SKM-1 (cell line): ENCODE measurements around the gene RBM47.
"Not testable (repeated sequence)": the region's sequence is repeated elsewhere in the genome, so short reads cannot be mapped to it uniquely, and the experiment has no call there.

Source experiments
- DNase-seq: peaks from one replicate; lab custom pipeline; 2025; ENCODE audit not compliant: unreplicated experiment; lab: John Stamatoyannopoulos, UW

Gene RBM47

DNA sequence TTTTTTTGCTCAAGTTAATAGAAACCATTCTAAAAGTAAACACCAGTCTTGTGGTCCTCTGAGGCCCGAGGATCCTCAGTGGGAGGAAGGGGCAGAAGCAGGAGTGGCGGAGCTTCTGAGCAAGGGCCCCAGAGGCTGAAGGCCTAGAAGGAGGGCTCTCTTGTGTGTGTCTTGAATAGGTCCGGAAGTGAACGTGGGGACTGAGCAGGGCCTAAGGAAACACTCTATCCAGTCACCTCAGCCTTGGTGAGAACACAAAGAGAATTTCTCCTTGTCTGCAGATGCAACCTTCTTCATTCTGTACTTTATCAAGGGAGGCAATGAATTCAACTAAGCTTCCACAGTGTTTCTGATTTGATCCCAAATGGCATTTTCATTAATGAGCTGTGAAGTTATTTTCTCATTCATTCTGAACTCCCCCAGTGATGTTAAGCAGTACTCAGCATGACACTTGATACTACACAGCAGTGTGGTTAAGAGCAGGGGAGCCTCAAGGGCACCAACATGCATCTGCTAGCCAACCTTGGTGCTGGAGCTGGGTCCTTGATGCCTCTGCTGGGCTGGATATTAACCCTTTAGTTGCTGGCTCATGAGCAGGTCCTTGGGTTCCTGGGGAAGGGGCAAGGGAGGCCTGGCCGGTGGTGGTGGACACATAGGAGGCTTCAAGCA, 64.7 kb downstream of the RBM47 start:
- no peak for DNase-seq

DNA sequence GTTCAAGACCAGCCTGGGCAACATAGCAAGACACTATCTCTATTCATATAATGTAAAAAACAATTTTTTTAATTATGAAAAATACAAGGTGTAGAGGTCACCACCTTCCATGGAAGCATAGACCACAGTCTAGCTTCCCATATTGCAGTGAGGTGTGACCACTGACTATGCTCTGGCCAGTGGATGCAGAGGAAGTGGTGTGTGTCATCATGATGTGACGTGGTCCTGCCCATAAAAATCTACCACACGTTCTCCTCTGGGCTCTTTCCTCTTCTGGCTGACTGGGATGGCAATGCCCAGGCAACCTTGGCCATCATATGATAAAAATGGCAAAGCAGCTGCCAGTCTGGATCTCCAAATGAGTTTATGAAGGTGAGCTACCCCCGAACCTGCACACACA, 65.7 kb downstream of the RBM47 start:
- peak; percentile 68 for DNase-seq

DNA sequence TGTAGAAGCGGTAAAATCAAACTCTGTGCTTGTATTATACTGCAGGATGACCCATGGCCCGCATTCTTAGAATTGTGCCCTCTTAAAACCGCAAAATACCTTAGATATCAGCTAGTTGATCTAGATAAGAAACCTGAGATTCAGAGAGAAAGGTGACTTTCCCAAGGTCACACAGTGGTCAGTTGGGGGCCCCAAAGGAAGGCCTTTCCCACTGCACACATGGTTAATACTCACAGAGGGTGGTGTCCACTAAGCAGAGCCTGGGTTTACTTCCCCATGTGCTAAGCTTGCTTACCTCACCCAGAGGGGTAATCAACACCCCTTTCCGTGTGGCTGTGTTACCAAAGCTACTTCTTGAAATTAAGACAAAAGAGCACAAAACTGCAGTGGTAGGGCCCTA, 66.3 kb downstream of the RBM47 start:
- peak; percentile 55 for DNase-seq

DNA sequence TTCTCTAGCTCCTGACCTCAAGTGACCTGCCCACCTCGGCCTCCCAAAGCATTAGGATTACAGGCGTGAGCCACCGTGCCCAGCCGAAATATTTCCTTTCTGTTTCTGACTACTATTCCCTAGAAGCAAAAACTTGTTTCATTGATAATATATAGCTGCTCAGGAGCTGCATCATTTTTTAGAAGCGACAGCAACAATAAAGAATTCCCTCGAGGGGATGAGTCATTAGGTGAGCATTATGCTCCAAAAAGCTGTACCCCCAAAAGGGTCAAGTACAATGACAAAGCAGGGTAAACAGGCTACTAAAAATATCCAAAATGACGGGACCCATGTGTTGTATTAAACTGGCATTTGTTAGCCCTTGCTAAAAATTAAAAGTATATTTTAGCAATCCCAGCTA, 67.0 kb downstream of the RBM47 start:
- no peak for DNase-seq

- DNase-seq: no peak
Measured at GRCh38 chr4:40562208-40562607, 67.5 kb downstream of the RBM47 start.

DNA sequence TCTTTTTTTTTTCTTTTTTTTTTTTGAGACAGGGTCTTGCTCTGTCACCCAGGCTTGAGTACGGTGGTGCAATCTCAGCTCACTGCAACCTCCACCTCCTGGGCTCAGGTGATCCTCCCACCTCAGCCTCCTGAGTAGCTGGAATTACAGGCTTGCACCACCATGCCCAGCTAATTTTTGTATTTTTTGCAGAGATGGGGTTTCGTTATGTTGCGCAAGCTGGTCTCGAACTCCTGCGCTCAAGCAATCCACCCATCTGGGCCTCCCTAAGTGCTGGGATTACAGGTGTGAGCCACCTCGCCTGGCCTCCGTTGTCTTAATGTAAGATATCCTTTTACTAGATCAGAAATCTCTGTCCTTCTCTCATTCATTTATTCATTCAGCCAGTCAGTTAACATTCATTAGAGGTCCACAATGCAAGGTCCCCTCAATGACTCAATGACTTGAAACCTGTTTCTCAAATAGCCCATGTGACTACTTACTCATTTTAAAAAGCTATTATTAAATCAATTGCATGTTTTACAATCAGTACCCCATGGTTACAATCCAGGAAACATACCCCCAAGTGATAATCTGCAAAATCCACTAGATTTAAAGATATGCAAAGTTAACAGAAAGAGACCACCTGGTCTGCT, 68.0 kb downstream of the RBM47 start:
- not testable (repeated sequence) for DNase-seq

GRCh38 chr4:40559585-40560465, 69.8 kb downstream of the RBM47 start:
- DNase-seq: no peak

GRCh38 chr4:40557736-40558135, 71.9 kb downstream of the RBM47 start:
- no peak for DNase-seq

- no peak for DNase-seq
Measured at GRCh38 chr4:40555176-40555900, 74.3 kb downstream of the RBM47 start.

GRCh38 chr4:40554641-40555040, 75.0 kb downstream of the RBM47 start:
- DNase-seq: not testable (repeated sequence)

- DNase-seq: peak; percentile 95
Measured at GRCh38 chr4:40553995-40554394, 75.7 kb downstream of the RBM47 start.

- no peak for DNase-seq
Measured at GRCh38 chr4:40552536-40552935, 77.1 kb downstream of the RBM47 start.

DNA sequence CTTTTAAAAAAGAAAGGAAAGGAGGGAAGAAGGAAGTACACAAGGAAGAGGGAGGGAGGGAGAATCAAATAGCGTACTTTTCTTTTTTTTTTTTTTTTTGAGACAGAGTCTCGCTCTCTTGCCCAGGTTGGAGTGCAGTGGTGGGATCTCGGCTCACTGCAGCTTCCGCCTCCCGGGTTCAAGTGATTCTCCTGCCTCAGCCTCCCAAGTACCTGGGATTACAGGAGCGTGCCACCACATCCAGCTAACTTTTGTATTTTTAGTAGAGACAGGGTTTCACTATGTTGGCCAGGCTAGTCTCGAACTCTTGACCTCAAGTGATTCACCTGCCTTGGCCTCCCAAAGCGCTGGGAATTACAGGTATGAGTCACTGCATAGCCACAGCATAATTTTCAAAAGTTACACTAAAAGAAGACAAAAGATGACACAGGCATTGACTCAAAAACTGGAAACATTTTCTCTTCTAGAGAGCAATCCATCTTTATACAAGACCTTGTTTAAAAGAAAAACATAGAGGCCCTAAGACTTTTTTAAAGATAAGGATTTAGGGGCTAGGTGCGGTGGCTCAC, 78.0 kb downstream of the RBM47 start:
- DNase-seq: not testable (repeated sequence)

DNA sequence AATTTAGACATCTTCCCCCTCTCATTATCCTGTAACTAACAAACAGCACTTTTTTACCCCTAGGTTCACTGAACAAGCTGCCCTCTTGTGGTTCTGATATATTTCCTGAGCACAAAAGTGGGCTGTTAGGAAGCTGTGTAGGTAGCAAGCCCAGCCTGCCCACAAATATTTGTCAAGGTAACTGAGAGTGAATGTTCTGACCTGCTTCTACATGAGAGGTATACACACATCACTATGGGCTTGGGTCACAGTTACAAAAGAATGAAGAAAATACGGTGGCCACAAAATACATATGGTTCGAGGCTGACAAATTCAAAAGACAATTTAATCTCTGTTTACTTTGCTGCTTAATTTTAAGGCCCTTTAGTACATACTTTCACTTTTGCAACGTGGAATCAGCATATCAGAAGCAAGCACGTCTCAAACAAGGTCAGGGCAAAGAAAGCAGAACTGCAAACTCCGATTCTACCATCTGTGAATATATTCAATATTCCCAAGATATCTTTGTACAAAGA, 78.7 kb downstream of the RBM47 start:
- DNase-seq: peak; percentile 55

- DNase-seq: no peak
Measured at GRCh38 chr4:40550196-40550595, 79.5 kb downstream of the RBM47 start.

GRCh38 chr4:40548256-40548655, 81.4 kb downstream of the RBM47 start:
- no peak for DNase-seq

GRCh38 chr4:40547789-40548132, 81.9 kb downstream of the RBM47 start:
- no peak for DNase-seq

GRCh38 chr4:40546969-40547788, 82.5 kb downstream of the RBM47 start:
- DNase-seq: no peak

GRCh38 chr4:40546506-40546905, 83.2 kb downstream of the RBM47 start:
- DNase-seq: no peak

DNA sequence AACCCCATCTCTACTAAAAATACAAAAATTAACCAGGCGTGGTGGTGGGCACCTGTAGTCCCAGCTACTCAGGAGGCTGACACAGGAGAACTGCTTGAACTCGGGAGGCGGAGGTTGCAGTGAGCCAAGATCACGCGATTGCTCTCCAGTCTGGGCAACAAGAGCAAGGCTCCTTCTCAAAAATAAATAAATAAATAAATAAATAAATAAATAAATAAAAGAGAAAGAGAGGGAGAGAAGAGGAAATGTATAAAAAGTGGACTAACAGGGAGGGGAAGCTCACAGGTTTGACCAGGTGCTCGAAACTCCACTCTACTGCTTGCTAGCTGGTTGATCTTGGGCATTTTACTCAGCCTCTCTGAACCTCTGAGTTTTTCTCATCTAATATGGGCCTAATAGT, 84.2 kb downstream of the RBM47 start:
- not testable (repeated sequence) for DNase-seq
